Tibial nerve (tissue), 4 donors: ENCODE measurements around the gene RELA. TPM values are rescaled to one million over a fixed set of nuclear protein-coding genes. Genes with fewer than 3 reads are reported as not detected.

Source experiments
- DNase-seq, 2 donors: peaks; one replicate each; pipeline ENCODE4 v3.0.0-alpha.2; 2019; ENCODE audit warnings: low spot score in 2 of 2
- H3K27ac ChIP-seq, 4 donors: fragments of 200-600 bp; sonication (generic) in 3 of 4; one replicate each; pipeline ENCODE4 v1.5.1; 2017 to 2019; ENCODE audit warnings: mild to moderate bottlenecking in 1 of 4
- H3K27me3 ChIP-seq, 2 donors: fragments of 200-600 bp; sonication (generic) in 1 of 2; one replicate each; pipeline versions ENCODE4 v1.5.1 to v1.6.0; 2017 to 2019
- H3K36me3 ChIP-seq, 3 donors: fragments of 200-600 bp; sonication (generic); one replicate each; pipeline ENCODE4 v1.5.1; 2018 to 2019
- H3K4me1 ChIP-seq, 4 donors: fragments of 200-600 bp; sonication (generic) in 3 of 4; one replicate each; pipeline ENCODE4 v1.5.1; 2017 to 2019
- H3K4me3 ChIP-seq, 4 donors: fragments of 200-600 bp; sonication (generic) in 3 of 4; one replicate each; pipeline ENCODE4 v1.5.1; 2017 to 2019; ENCODE audit warnings: mild to moderate bottlenecking in 1 of 4, moderate library complexity in 1 of 4
- H3K9me3 ChIP-seq, 4 donors: fragments of 200-600 bp; sonication (generic) in 3 of 4; one replicate each; pipeline ENCODE4 v1.5.1; 2017 to 2019
- EP300 ChIP-seq, 2 donors: sonication (generic); formaldehyde crosslinking; IDR thresholded peaks; one replicate each; pipeline ENCODE4 v1.6.1; 2017; ENCODE audit warnings: antibody characterized with exemption in 2 of 2, mild to moderate bottlenecking in 1 of 2
- POLR2A ChIP-seq, 2 donors: fragments of 450-650 bp; IDR thresholded peaks; one replicate each; pipeline ENCODE4 v1.6.1; 2017; ENCODE audit warnings: antibody characterized with exemption in 2 of 2, mild to moderate bottlenecking in 2 of 2, moderate library complexity in 2 of 2
- WGBS, 2 donors: methylation state at CpG; one replicate each; pipeline ENCODE4 v1.1.5; 2018; 5-methylcytosine and 5-hydroxymethylcytosine counted together
- total RNA-seq, 4 donors: library from RNA; depleted of rRNA; stranded (reverse); fragments of >200 nt; gene quantifications; one replicate each; pipeline ENCODE4 v1.1.0, GENCODE V29; 2016
- TF ChIP-seq, protein P1 (sequence below), 5 experiments: fragments of 200-600 bp in 3 of 5; fragments of 450-650 bp in 2 of 5; sonication (generic) in 3 of 5; IDR thresholded peaks; one replicate each; pipeline ENCODE4 v1.5.1; 2016 to 2019; ENCODE audit warnings: antibody characterized with exemption in 5 of 5, mild to moderate bottlenecking in 3 of 5, moderate library complexity in 2 of 5

The RELA gene
- total RNA-seq, 4 donors from 2014 or later, result 44.6 to 70.8 (median 51.7) TPM

DNA sequence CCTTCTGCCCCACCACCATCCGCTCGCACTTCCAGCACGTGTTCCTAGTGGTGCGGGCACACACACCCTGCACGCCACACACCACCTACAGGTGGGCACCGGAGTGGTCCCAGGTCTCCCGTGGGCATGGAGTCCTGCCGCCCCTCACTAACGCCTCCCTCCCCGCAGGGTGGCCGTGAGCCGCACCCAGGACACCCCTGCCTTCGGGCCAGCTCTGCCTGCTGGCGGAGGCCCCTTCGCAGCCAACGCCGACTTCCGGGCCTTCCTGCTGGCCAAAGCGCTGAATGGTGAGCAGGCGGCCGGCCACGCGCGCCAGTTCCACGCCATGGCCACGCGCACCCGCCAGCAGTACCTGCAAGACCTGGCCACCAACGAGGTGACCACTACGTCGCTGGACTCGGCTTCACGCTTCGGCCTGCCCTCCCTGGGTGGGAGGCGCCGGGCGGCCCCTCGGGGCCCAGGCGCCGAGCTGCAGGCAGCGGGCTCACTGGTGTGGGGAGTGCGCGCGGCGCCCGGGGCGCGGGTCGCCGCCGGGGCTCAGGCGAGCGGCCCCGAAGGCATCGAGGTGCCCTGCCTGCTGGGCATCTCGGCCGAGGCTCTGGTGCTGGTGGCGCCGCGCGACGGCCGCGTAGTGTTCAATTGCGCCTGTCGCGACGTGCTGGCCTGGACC, 16.3 kb downstream of the RELA start:
- H3K27ac ChIP-seq, result peak overlapping the region in 3 of 4 donors; percentile 43 to 72 (median 63)
- no peaks in the 10 kb centered on the region for H3K9me3 ChIP-seq
- no peak overlapping the region for H3K4me3 ChIP-seq
- no peak for DNase-seq
- no peak for TF ChIP-seq EP300 (IDR thresholded peaks at IDR 0.05)
- TF ChIP-seq POLR2A (IDR thresholded peaks at IDR 0.05), result no peak
- TF ChIP-seq, protein P1, sequence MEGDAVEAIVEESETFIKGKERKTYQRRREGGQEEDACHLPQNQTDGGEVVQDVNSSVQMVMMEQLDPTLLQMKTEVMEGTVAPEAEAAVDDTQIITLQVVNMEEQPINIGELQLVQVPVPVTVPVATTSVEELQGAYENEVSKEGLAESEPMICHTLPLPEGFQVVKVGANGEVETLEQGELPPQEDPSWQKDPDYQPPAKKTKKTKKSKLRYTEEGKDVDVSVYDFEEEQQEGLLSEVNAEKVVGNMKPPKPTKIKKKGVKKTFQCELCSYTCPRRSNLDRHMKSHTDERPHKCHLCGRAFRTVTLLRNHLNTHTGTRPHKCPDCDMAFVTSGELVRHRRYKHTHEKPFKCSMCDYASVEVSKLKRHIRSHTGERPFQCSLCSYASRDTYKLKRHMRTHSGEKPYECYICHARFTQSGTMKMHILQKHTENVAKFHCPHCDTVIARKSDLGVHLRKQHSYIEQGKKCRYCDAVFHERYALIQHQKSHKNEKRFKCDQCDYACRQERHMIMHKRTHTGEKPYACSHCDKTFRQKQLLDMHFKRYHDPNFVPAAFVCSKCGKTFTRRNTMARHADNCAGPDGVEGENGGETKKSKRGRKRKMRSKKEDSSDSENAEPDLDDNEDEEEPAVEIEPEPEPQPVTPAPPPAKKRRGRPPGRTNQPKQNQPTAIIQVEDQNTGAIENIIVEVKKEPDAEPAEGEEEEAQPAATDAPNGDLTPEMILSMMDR (IDR thresholded peaks at IDR 0.05), result peak in 1 of 5 experiments; percentile 11
- 85 to 90% methylated on average over 48 to 61 of the region's 68 CpGs for whole genome bisulfite sequencing, 2 donors
- peaks cover 0 to 64% (median 19%) of the 10 kb centered on the region in 4 donors for H3K4me1 ChIP-seq
- peaks cover 0 to 98% (median 27%) of the 10 kb centered on the region in 3 donors for H3K36me3 ChIP-seq
- no peaks in the 10 kb centered on the region for H3K27me3 ChIP-seq

DNA sequence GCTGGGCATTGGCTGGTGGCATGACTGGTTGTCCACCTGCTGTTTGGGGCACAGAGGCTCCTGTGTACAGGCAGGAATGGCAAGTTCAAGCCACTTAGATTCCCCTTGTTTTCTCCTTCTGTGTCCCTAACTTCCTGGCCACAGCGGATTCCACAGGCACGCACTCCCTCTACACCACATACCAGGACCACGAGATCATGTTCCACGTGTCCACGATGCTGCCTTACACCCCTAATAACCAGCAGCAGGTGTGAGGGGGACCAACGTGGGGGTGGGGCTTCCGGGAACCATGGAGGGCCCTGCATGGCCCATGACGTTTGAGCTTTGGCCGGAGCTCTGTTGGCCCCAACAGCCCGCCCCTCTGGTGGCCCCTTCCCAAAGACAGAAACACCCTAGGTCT, 17.0 kb downstream of the RELA start:
- no peak overlapping the region for H3K4me3 ChIP-seq
- H3K4me1 ChIP-seq, result peaks cover 0 to 64% (median 22%) of the 10 kb centered on the region in 4 donors
- 47 to 62% methylated on average over 6 to 10 of the region's 10 CpGs for WGBS, 2 donors
- peaks cover 0 to 98% (median 27%) of the 10 kb centered on the region in 3 donors for H3K36me3 ChIP-seq
- no peak for TF ChIP-seq POLR2A (IDR thresholded peaks at IDR 0.05)
- no peak for TF ChIP-seq EP300 (IDR thresholded peaks at IDR 0.05)
- TF ChIP-seq, protein P1 (IDR thresholded peaks at IDR 0.05), result no peak
- no peak for DNase-seq
- H3K27ac ChIP-seq, result peak overlapping the region in 1 of 4 donors; percentile 62
- H3K9me3 ChIP-seq, result no peaks in the 10 kb centered on the region
- no peaks in the 10 kb centered on the region for H3K27me3 ChIP-seq

DNA sequence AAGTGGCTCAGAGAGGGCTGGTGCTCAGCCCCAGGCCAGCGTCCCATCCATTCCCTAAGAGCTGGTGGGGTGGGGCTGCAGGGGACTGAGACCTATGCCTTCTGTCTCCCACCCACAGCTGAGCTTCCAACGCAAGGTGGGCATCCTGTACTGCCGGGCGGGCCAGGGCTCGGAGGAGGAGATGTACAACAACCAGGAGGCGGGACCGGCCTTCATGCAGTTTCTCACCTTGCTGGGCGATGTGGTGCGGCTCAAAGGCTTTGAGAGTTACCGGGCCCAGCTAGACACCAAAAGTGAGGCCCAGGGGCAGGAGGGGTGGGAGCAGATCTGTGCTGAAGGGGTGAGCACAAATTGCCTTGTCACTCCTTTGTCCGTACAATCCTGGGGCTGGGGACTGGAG, 17.9 kb downstream of the RELA start:
- 79 to 94% methylated on average over 9 to 11 of the region's 11 CpGs for WGBS, 2 donors
- no peaks in the 10 kb centered on the region for H3K9me3 ChIP-seq
- no peak overlapping the region for H3K27ac ChIP-seq
- peaks cover 0 to 91% (median 26%) of the 10 kb centered on the region in 3 donors for H3K36me3 ChIP-seq
- peaks cover 0 to 64% (median 28%) of the 10 kb centered on the region in 4 donors for H3K4me1 ChIP-seq
- TF ChIP-seq EP300 (IDR thresholded peaks at IDR 0.05) (no peak), POLR2A (IDR thresholded peaks at IDR 0.05) (no peak)
- TF ChIP-seq, protein P1 (IDR thresholded peaks at IDR 0.05), result no peak
- no peak overlapping the region for H3K4me3 ChIP-seq
- no peak for DNase-seq
- H3K27me3 ChIP-seq, result no peaks in the 10 kb centered on the region

DNA sequence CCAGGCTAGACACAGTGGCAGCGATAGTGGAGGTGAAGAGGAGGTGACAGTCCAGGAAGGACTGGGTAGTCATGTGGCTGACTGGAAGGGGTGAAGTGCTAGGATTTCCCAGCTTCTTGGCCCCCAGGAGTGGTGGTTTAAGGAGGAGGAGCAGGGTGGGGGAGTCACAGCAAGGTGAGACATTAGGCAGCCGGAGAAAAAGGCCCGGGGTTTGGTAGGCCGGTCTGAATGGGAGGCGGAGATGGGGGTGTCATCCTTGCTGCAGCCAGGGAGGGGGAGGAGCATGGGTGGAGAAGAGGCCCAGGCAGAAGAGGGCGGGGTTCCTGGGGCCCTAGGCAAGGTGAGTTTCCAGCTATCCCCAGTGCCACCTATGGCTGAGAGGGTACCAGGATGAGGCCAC, 18.7 kb downstream of the RELA start:
- peaks cover 0 to 82% (median 17%) of the 10 kb centered on the region in 3 donors for H3K36me3 ChIP-seq
- no peak overlapping the region for H3K4me3 ChIP-seq
- 66 to 68% methylated on average over 6 of the region's 6 CpGs for WGBS, 2 donors
- no peaks in the 10 kb centered on the region for H3K27me3 ChIP-seq
- H3K9me3 ChIP-seq, result no peaks in the 10 kb centered on the region
- H3K4me1 ChIP-seq, result peaks cover 0 to 64% (median 36%) of the 10 kb centered on the region in 4 donors
- H3K27ac ChIP-seq, result peak overlapping the region in 1 of 4 donors; percentile 35
- TF ChIP-seq POLR2A (IDR thresholded peaks at IDR 0.05), result no peak
- no peak for TF ChIP-seq EP300 (IDR thresholded peaks at IDR 0.05)
- TF ChIP-seq, protein P1 (IDR thresholded peaks at IDR 0.05), result no peak
- no peak for DNase-seq

DNA sequence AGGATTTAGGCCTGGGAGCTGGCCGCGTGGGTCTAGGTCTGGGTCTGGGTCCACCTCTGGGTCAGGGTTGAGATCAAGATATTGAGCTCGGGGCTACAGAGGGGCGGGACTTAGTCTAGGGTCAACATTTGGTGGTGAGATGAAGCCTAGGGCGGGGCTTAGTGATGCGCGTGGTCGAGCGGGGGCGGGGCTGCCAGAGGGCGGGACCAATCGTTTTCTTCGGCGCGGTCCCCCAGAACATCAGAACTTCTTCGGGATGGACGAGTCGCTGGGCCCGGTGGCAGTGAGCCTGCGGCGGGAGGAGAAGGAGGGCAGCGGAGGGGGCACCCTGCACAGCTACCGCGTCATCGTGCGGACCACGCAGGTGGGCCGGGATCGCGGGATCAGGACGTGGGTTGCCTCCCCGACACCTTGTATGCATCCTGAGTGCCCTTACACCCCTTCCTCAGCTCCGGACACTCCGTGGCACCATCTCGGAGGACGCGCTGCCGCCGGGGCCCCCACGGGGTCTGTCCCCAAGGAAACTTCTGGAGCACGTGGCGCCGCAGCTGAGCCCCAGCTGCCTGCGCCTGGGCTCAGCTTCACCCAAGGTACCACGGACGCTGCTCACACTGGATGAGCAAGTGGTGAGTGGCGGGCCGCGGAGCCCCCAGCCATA, 20.6 kb downstream of the RELA start:
- Histone ChIP-seq H3K4me3 (peak overlapping the region in 2 of 4 donors; percentile 70 to 90), H3K4me1 (peaks cover 0 to 71% (median 44%) of the 10 kb centered on the region in 4 donors), H3K9me3 (no peaks in the 10 kb centered on the region), H3K36me3 (peaks cover 0 to 64% (median 16%) of the 10 kb centered on the region in 3 donors), H3K27me3 (no peaks in the 10 kb centered on the region), H3K27ac (peak overlapping the region in 3 of 4 donors; percentile 90 to 96 (median 91))
- no peak for DNase-seq
- WGBS, 2 donors, result 41 to 56% methylated on average over 37 to 38 of the region's 49 CpGs
- TF ChIP-seq EP300 (IDR thresholded peaks at IDR 0.05) (no peak), POLR2A (IDR thresholded peaks at IDR 0.05) (no peak)
- TF ChIP-seq, protein P1 (IDR thresholded peaks at IDR 0.05), result no peak
